HEK293 (cell line): ENCODE results near the gene CLK1.

ENCODE experiments used
- EGR2 ChIP-seq: fragments of 450-650 bp; formaldehyde crosslinking; IDR thresholded peaks from 2 replicates; pipeline ENCODE4 v1.5.1; 2016; ENCODE audit warnings: low read depth, missing biosample characterization, missing genetic modification characterization
- GLI2 ChIP-seq: fragments of 450-650 bp; formaldehyde crosslinking; IDR thresholded peaks from 2 replicates; pipeline ENCODE4; 2017; ENCODE audit warnings: missing biosample characterization, missing genetic modification characterization, low read depth, borderline replicate concordance
- GLI4 ChIP-seq: fragments of 450-650 bp; formaldehyde crosslinking; IDR thresholded peaks from 2 replicates; pipeline ENCODE4 v1.5.1; 2016; ENCODE audit warnings: missing biosample characterization, missing genetic modification characterization
- HOXC10 ChIP-seq: sonication (generic); formaldehyde crosslinking; IDR thresholded peaks from 2 replicates; pipeline ENCODE4 v1.8.1; 2023; ENCODE audit warnings: mild to moderate bottlenecking, missing genetic modification reagents
- KLF7 ChIP-seq: fragments of 450-650 bp; formaldehyde crosslinking; IDR thresholded peaks from 2 replicates; pipeline ENCODE4 v1.5.1; 2016; ENCODE audit warnings: missing biosample characterization, missing genetic modification characterization, borderline replicate concordance
- KLF8 ChIP-seq: fragments of 450-650 bp; formaldehyde crosslinking; IDR thresholded peaks from 2 replicates; pipeline ENCODE4 v1.5.1; 2016; ENCODE audit warnings: missing biosample characterization, missing genetic modification characterization
- KLF9 ChIP-seq: fragments of 450-650 bp; formaldehyde crosslinking; IDR thresholded peaks from 2 replicates; pipeline ENCODE4 v1.5.1; 2016; ENCODE audit warnings: missing biosample characterization, missing genetic modification characterization, low read depth
- MEIS1 ChIP-seq: sonication (generic); formaldehyde crosslinking; IDR thresholded peaks from 2 replicates; pipeline ENCODE4 v1.8.1; 2022; ENCODE audit warnings: missing genetic modification reagents, mild to moderate bottlenecking, borderline replicate concordance
- PATZ1 ChIP-seq: fragments of 450-650 bp; formaldehyde crosslinking; IDR thresholded peaks from 2 replicates; pipeline ENCODE4 v1.5.1; 2016; ENCODE audit warnings: missing biosample characterization, missing genetic modification characterization
- SP3 ChIP-seq: fragments of 450-650 bp; formaldehyde crosslinking; IDR thresholded peaks from 2 replicates; pipeline ENCODE4 v1.5.1; 2016; ENCODE audit warnings: missing biosample characterization, missing genetic modification characterization
- WT1 ChIP-seq: fragments of 450-650 bp; formaldehyde crosslinking; IDR thresholded peaks from 2 replicates; pipeline ENCODE4 v1.5.1; 2016; ENCODE audit warnings: missing biosample characterization, missing genetic modification characterization
- YY1 ChIP-seq: fragments of 450-650 bp; formaldehyde crosslinking; IDR thresholded peaks from 2 replicates; pipeline ENCODE4 v1.5.1; 2018; ENCODE audit warnings: missing biosample characterization, missing genetic modification characterization
- ZBTB11 ChIP-seq: fragments of 450-650 bp; formaldehyde crosslinking; conservative IDR thresholded peaks from 2 replicates; pipeline ENCODE4 v1.5.1; 2016; ENCODE audit warnings: low read depth, missing biosample characterization, missing genetic modification characterization
- ZBTB17 ChIP-seq: fragments of 450-650 bp; formaldehyde crosslinking; IDR thresholded peaks from 2 replicates; pipeline ENCODE4 v1.5.1; 2016; ENCODE audit warnings: missing biosample characterization, missing genetic modification characterization
- ZBTB26 ChIP-seq: fragments of 450-650 bp; formaldehyde crosslinking; optimal IDR thresholded peaks from 2 replicates; pipeline ENCODE3; 2016; ENCODE audit warnings: missing biosample characterization, mild to moderate bottlenecking, missing genetic modification characterization
- ZBTB7A ChIP-seq: fragments of 450-650 bp; formaldehyde crosslinking; IDR thresholded peaks from 2 replicates; pipeline ENCODE4 v1.5.1; 2016; ENCODE audit warnings: low read depth, missing biosample characterization, missing genetic modification characterization
- ZBTB8A ChIP-seq: fragments of 450-650 bp; formaldehyde crosslinking; IDR thresholded peaks from 2 replicates; pipeline ENCODE4 v1.5.1; 2016; ENCODE audit warnings: missing biosample characterization, missing genetic modification characterization
- ZEB2 ChIP-seq: fragments of 450-650 bp; formaldehyde crosslinking; IDR thresholded peaks from 2 replicates; pipeline ENCODE4 v1.5.1; 2016; ENCODE audit warnings: missing biosample characterization, missing genetic modification characterization
- ZFHX2 ChIP-seq: fragments of 450-650 bp; formaldehyde crosslinking; conservative IDR thresholded peaks from 2 replicates; pipeline ENCODE4 v1.5.1; 2016; ENCODE audit warnings: missing biosample characterization, missing genetic modification characterization
- ZNF2 ChIP-seq: fragments of 450-650 bp; formaldehyde crosslinking; IDR thresholded peaks from 2 replicates; pipeline ENCODE4 v1.5.1; 2016; ENCODE audit warnings: missing biosample characterization, missing genetic modification characterization
- ZNF324 ChIP-seq: fragments of 450-650 bp; formaldehyde crosslinking; IDR thresholded peaks from 2 replicates; pipeline ENCODE4 v1.5.1; 2016; ENCODE audit warnings: missing biosample characterization, missing genetic modification characterization
- ZNF335 ChIP-seq: fragments of 450-650 bp; formaldehyde crosslinking; conservative IDR thresholded peaks from 2 replicates; pipeline ENCODE4 v1.5.1; 2016; ENCODE audit warnings: missing biosample characterization, missing genetic modification characterization
- ZNF394 ChIP-seq: fragments of 450-650 bp; formaldehyde crosslinking; IDR thresholded peaks from 2 replicates; pipeline ENCODE4 v1.5.1; 2016; ENCODE audit warnings: missing biosample characterization, missing genetic modification characterization, mild to moderate bottlenecking, moderate library complexity, borderline replicate concordance
- ZNF513 ChIP-seq: fragments of 450-650 bp; IDR thresholded peaks from 2 replicates; pipeline ENCODE4 v1.5.1; 2018; ENCODE audit warnings: missing biosample characterization, missing genetic modification characterization
- ZNF521 ChIP-seq: fragments of 450-650 bp; formaldehyde crosslinking; IDR thresholded peaks from 2 replicates; pipeline ENCODE4 v1.5.1; 2017; ENCODE audit warnings: missing biosample characterization, mild to moderate bottlenecking, missing genetic modification characterization
- ZNF560 ChIP-seq: fragments of 450-650 bp; formaldehyde crosslinking; IDR thresholded peaks from 2 replicates; pipeline ENCODE4 v1.5.1; 2017; ENCODE audit warnings: missing biosample characterization, missing genetic modification characterization, borderline replicate concordance
- ZNF610 ChIP-seq: fragments of 450-650 bp; formaldehyde crosslinking; IDR thresholded peaks from 2 replicates; pipeline ENCODE4 v1.5.1; 2016; ENCODE audit warnings: missing biosample characterization, missing genetic modification characterization, borderline replicate concordance
- ZNF629 ChIP-seq: fragments of 450-650 bp; formaldehyde crosslinking; IDR thresholded peaks from 2 replicates; pipeline ENCODE4 v1.5.1; 2017; ENCODE audit warnings: missing biosample characterization, missing genetic modification characterization
- ZNF76 ChIP-seq: fragments of 450-650 bp; formaldehyde crosslinking; IDR thresholded peaks from 2 replicates; pipeline ENCODE4; 2016; ENCODE audit warnings: low read depth, missing biosample characterization, missing genetic modification characterization, borderline replicate concordance
- ZNF843 ChIP-seq: fragments of 450-650 bp; formaldehyde crosslinking; IDR thresholded peaks from 2 replicates; pipeline ENCODE4 v1.5.1; 2016; ENCODE audit warnings: missing biosample characterization, missing genetic modification characterization
- ZSCAN16 ChIP-seq: fragments of 450-650 bp; formaldehyde crosslinking; IDR thresholded peaks from 2 replicates; pipeline ENCODE4 v1.5.1; 2016; ENCODE audit warnings: missing biosample characterization, missing genetic modification characterization

Gene CLK1

GRCh38 chr2:200864176-200865034, at the start of gene CLK1 (continued):
- TF ChIP-seq ZNF513 (tag by site-specific recombination) (no peak), ZNF324 (peak; percentile 32; the same call in 1 of the 2 replicates), SP3 (peak; percentile 58), WT1 (tag by site-specific recombination) (peak; percentile 7; the same call in 1 of the 2 replicates), ZNF2 (peak; percentile 14), KLF9 (tag by site-specific recombination) (peak; percentile 67), ZNF629 (tag by site-specific recombination) (peak; percentile 97), ZBTB8A (tag by site-specific recombination) (peak; percentile 92), ZBTB7A (0 out of 2 replicates have a peak, but pooled peaks have one; percentile 19), MEIS1 (CRISPR knock-in tag) (no peak), ZBTB11 (tag by site-specific recombination) (peak; percentile 45; the same call in 1 of the 2 replicates), ZSCAN16 (tag by site-specific recombination) (no peak), YY1 (tag by site-specific recombination) (peak; percentile 88), ZNF76 (tag by site-specific recombination) (peak; percentile 66), EGR2 (tag by site-specific recombination) (peak; percentile 89), GLI4 (tag by site-specific recombination) (no peak), GLI2 (tag by site-specific recombination) (no peak), ZFHX2 (tag by site-specific recombination) (peak; percentile 88), ZBTB17 (tag by site-specific recombination) (peak; percentile 69), KLF8 (peak; percentile 35; the same call in 1 of the 2 replicates), ZNF610 (0 out of 2 replicates have a peak, but pooled peaks have one; percentile 46), HOXC10 (CRISPR knock-in tag) (0 out of 2 replicates have a peak, but pooled peaks have one; percentile 81), ZEB2 (tag by site-specific recombination) (0 out of 2 replicates have a peak, but pooled peaks have one; percentile 37), ZNF560 (tag by site-specific recombination) (no peak), ZNF843 (0 out of 2 replicates have a peak, but pooled peaks have one; percentile 40), ZNF394 (peak; percentile 19; the same call in 1 of the 2 replicates), ZNF521 (no peak), PATZ1 (tag by site-specific recombination) (0 out of 2 replicates have a peak, but pooled peaks have one; percentile 23), ZNF335 (tag by site-specific recombination) (peak; percentile 84), KLF7 (tag by site-specific recombination) (peak; percentile 61; the same call in 1 of the 2 replicates), ZBTB26 (tag by site-specific recombination) (peak; percentile 98)
